HG03095 (cell line): Measurements from ENCODE around the gene CDC6.
A peak's percentile ranks its signal among the peaks of the same experiment; 100 is the strongest.

ENCODE experiments used
- ATAC-seq: cut with Tn5 transposase; IDR thresholded peaks from one replicate; pipeline ENCODE4 v1.9.1; 2021; ENCODE audit warnings: moderate library complexity; ENCODE audit not compliant: unreplicated experiment

CDC6 gene

DNA sequence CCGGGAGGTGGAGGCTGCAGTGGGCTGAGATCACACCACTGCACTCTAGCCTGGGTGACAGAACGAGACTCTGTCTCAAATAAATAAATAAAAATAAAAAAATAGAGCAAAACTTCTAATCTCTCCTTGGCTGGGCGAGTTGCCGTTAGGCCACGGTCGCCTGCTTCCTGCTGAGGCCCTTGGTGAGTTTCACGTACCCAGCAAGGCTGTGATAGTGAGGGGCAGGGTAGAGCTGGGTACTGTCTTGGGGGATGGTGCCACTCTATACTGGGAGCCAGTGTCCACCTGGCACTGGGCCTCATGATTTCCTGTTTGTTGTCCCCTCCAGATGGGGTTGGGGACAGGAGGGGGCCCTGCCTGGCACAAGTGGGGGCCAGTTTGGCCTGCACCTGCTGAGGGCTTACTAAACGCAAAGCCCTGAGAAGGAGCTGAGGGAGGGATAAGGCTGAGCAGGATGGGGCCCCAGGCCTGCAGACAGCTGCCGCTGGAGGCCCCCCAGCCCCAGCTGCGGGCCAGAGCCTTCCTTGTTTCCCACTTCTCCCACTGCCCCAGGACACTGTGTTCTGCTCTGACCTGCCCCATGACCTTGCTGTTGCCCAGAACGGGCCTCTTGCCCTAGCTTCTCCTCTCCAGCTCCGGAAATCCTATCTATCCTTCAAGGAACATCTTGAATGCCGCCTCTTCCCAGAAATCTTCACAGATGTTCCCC is 51.4 kb downstream of the CDC6 start:
- no peak for ATAC-seq

DNA sequence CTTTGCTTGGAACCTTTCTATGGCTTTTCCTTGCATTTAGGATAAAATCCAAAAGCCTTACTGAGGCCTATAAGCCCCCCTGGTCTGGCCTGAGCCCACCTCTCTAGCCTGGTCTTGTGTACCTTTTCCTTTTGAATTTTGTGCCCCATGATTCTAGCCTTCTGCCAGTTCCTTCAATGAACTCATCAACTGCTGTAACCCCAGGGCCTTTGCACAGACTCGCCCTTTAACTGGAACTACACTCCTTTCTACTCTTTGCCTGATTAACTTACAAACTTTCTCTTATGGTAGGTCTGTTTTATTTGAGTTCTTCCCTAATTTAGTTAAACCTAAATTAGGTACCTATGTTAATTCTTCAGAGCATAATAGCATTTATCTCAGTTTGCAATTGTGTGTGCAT is 52.6 kb downstream of the CDC6 start:
- ATAC-seq: no peak

DNA sequence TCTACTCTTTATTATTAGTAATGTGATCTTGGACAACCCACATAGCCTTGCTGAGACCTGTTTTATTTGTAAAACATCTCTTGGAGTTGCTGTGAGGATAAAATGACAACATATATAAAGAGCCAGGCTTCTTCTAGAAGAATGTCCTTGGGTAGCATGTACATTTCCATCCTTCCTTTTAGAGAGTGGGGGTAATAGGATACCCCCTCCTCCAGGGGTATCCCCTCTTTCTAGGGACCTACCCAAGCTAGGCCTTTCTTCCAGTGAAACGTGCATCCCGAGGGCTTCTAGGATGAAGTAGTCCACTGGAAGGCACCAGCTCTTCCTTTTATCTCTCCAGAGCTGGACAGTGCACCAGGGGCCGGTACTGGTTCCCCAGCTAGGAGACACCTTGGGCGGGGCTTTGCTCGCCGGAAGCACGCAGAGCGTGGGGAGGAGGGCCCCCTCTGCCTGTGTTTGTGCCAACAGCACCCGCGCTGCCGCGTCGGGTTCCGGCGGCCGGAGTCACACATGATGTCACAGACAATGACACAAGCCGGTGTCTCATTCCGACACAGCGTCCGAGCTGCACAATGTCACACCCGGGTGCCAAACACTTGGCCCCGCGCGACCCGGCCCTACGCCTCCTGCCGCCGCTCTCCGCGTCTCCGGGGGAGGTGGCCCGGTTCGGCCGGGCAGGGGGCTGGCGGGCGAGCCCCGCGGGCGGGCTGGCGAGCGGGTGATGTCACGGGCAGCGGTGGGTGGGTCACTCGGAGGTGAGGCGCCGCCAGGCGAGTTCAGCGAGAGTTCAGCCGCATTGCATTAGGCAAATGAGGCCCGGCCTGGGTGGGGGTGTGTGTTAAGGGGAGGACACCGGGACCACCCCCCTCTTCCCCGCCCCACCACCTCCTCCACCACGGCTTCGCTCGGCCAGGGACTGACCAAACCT is 53.5 kb downstream of the CDC6 start:
- ATAC-seq: peak; percentile 54

DNA sequence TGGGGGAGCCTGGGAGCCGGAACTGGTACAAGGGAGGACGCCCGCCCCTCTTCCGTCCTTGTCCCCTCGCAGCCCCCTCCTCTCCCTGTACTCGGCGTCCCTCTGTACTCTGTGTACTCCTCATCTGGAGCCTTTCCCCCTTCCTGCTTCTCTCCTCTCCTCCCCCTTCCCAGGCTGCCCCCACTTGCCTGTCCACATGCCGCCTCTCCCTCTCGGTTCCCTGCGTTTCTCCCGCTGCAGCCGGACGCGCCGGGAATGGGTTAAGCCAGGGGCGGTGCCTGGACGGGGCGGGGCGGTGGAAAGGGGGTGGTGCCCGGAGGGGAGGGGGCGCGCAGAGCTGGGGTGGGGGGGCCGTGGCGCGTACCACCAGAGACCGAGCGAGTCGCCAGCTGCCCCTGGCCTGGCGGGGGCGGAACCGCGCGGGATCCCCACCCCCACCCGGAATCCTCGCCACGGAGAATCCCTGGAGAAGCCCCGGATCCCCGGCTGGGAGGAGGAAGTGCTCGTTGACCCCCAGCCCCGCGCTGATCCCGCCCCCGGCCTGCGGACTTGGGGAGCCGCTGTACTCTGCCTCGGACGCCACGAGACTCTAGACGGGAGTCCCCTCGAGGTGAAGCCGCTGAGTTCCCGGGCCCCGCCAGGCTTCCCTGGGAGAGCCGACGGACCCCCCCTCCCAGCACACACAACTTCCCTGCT is 54.3 kb downstream of the CDC6 start:
- ATAC-seq: no peak

DNA sequence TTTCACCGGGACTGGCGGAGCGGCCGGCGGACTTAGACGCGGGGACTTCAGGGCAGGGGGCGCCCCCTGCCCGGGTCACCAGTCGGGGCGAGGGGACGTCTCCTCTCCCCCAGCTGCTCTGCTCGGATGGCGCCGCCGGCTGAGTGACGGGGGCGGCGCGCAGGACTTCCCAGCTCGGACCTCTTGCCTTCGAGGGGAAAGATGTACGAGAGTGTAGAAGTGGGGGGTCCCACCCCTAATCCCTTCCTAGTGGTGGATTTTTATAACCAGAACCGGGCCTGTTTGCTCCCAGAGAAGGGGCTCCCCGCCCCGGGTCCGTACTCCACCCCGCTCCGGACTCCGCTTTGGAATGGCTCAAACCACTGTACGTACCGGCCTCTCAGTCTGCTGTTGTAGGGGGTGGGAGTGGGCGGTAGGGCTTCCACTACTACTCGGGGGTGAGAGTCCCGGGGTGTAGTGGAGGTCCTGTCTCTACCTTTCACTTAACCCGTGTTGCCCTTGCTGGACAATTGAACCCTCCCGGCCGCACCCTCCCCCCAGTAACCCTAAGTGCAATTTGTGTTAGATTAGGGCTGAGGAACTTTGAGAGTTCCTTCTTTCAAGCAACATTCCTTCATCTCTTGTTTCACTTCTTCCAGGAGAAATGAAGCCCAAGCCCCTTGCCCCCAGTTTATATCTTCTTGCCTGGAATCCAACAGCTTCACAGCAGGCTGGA is 55.0 kb downstream of the CDC6 start:
- ATAC-seq: no peak

DNA sequence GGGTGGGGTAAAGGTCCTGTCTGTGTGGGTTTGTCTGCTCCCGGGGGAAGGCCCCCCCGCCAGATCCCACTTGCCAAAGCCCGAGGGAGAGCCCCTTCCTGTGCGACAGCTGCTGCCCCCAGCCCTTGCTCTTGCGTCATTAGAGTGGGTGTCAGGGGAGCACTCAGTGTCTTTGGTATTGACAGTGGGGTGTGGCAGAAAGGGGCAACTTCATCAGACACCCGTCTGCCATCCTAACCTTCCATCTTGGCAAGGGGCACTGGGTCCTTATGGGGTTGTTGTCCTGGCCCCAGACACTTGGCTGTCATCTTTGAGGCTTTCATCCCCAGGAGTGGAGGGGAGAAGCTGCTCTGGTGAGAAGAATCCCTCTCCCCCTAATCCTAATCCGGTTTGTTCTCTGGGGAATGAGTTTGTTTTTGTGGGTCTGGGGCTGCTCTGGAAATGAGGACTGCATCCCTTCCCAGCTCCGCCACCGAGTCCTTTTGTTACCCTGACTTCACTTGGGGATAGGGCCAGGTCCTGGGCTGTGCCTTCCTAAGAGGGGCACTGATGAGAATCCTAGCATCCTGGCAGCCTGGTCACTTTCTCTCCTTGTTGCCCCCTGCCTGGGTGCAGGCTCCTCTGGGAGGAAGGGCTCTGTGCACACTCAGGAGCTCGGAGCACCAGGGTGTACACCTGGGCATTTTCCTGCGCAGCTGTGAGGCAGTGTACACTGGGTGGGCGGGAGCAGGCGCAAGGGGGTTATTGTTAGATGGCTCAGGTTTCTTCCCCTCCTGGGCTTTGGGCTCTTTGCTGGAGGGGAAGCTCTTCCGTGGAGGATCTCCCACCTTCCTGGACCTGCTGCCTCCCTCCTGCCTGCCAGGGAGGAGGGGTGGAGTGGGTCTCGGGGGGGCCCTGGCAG is 55.8 kb downstream of the CDC6 start:
- no peak for ATAC-seq

DNA sequence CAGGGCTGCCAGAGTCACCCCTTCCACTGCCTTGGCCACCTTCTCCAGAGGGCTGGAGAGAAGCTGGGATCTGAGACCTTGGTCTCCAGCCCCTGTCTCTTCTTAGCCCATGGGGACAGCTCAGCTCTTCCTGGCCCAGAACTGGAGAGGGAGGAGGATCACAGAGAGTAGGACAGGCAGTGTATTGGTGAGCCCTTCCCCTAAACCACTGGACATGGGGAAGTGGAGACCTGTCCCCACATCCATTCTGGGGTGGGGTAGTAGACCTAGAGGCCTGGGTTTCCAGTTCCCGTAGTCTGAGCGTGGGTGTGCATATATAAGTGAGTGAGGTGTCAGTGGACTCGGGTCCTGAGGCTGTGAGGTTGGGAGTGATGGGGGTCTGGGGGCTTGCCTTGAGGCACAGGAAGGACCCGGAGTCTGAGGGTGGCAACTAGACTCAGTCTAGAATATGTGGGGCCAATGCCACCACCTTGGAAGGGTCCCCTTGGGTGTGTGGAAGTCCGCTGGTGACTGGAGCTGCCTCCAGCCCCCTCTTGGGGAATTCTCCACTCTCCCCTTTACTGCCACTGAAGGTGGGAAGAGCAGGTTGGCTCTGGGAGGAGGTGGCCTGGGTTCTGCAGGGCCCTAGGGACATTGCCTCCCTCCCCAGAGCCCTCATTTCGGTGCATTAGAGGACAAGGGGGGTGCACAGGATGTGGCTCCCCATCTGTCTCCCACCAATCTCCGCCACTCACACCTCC is 56.9 kb downstream of the CDC6 start:
- no peak for ATAC-seq

DNA sequence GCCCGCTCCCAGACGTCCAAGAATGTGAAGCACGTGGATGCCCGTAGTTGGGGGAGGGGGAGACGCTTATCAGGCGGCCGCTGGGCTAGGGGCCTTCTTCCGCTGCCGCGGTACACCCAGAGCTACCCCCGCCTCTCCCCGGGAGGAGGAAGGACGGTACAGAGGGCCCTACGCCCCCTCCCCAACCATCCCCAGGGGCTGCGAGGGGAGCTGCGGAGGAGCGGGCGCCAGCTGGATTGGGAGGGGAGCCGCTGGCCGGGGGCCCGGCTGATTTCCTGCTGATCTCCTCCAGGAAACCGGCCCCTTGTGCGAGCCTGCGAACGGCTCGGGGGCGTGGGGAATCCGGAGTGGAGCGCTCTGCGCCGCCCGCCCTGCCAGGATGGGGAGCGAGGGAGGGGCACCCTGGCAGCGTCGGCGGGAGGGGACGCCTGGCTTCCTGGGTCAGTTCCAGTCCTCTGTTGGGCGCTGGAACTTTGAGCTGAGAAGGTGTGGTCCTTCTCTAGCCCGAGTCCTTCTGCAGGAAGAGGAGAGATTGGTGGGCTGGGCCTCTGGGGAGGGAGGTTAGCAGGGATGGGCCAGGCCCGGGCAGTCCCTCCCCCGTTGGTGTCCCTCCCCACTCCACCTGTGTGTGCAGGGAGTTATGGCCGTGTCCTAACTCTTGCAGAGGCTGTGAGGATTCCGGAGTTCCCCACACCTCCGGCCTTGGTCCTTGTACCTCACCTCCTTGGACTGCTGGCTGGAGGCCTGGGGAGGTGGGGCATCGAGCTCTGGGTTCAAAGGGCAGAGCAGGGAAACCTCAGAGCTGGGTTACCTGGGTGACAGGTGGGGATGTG is 57.7 kb downstream of the CDC6 start:
- ATAC-seq: no peak

DNA sequence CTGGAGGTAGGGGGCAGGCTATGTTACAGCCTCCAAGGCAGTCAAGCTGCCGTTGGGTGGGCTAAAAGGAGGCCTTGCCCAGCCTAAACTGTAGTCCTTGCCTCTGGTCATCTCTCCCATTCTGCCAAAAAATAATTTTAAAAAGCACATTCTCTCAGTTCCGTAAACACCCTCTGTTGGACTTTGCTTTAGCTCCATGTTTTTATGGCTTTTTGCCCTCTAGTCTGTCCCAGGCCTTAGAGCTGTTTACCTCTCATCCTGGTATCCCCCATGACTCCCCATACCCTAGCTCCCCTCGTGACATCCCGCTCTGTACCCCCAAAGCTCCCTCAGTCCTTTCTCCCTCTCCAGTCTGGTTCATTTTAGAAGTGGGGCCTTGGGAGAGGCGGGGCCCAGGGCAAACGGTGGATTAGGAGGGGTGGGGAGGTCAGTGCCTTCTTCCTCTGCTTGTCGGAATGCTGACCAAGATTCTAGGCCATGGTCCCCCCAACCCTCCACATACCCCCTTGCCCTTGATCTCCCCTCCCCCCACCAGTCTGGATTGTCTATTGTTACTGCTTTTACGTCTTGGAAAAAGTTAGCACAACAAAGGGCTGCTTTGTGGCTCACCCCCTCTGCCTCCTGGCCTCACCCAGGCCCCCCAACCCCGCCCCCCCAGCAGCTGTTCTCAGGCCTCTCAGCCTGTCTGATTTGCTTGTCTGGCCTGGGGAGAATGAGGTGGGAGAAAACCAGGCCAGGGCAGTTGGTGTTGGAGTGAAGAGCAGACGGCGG is 58.5 kb downstream of the CDC6 start:
- ATAC-seq: no peak

DNA sequence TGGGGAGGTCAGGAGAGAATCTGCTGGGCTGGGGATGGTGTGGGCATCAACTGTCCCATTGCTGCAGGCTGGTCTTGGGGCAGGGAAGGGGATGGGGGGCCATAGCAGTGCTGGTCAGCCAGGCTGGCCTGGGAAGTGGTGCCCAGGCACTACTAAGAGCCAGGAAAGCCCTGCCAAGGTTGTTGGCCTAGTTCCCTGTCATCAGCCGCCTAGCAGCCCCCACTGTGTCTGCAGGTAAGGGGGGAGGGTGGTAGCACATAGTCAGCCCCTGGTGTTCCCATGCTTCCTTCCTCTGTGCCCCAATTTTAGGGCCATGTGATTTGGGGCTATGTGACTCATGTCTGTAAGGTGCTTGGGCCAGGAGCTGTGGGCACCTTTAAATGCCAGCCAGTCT is 59.1 kb downstream of the CDC6 start:
- no peak for ATAC-seq

DNA sequence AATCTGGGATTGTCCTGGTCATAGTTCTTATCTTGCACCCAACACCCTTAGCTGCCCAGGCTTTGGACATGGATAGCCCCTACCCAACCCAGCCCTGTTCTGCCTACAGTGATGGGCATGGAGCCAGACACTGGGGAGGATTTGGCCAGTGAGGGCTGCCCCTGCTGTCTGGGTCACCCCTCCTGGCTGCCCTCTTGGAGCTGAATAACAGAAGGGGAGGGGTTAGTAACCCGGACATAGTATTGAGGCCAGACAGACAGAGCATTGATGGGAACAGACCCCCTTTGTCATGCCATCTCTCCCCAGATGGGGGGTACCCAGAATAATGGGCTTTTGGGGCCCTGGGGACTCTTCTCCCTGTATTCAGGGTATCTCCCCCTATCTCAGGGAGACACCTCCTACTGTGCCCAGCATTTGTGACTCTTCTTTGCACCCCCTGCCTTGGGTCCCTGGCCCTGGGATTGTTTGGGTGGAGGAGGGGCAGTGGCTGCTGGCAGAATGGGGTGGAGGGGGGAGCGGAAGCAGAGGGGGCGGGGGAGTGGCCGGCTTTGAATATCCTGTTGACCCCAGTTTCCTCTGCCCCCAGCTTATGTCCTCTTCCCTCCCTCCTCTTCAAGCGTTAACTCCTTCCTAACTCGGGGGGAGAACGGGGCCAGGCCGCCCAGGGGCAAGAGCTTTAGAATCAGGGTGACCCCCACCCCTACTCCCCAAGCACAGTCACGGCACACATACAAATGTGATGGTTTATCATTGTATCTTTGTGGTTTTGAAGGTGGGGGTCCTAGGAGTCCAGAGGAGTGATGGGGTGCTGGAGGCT is 59.8 kb downstream of the CDC6 start:
- no peak for ATAC-seq

DNA sequence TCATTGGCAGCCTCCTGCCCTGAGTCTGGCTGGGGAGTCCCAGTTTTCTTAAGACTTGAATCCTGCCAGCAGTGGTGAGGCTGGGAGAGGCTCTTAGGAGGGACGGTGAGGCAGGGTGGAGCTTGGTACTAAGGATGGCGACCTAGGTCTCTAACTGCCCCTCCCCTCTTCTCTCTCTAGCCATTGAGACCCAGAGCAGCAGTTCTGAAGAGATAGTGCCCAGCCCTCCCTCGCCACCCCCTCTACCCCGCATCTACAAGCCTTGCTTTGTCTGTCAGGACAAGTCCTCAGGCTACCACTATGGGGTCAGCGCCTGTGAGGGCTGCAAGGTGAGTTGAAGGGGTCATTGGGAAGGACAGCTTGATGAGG is 60.4 kb downstream of the CDC6 start:
- no peak for ATAC-seq

DNA sequence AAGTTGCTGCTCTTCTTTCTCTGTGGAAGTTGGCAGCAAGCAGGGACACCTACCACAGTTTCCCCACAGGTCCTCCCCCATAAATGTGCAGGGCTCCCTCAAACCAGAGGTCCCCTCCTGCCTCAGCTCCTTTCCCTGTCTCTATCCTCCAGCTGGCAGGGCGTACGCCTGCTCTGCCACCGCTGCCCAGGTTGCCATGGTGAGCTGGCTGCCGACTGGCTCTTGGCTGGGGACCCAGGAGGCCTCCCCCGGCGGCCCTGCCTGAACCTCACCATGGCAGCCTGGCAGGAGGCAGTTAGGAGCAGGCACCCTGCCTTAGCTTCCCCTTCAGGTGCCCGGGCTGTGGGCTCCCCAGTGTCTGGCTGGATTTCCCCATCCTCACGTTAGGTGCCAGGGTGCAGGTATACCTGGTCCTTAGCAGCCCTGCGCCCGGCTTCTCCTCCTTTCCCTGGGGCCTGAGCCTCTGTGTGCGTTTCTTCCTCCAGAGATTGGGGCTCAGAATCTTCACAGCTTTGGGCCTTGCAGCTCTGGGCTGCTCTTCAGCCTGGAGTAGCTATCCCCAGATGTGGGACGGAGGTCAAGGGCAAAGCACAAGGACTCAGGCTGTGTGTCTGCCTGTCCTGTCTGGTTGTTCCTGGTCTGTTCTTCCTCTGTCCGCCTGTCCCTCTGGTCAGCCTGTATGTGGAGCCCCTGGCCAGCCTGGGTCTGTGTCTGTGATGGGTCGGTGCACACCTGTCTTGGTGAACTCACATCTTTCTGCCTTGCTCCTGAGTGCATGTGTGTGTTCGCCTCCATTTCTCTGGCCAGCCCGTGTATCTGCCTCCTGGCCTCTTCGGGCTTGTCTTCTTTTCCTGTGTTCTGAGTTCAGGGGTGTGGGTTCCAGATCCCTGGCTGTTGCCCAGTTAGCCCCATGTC is 61.1 kb downstream of the CDC6 start:
- no peak for ATAC-seq

DNA sequence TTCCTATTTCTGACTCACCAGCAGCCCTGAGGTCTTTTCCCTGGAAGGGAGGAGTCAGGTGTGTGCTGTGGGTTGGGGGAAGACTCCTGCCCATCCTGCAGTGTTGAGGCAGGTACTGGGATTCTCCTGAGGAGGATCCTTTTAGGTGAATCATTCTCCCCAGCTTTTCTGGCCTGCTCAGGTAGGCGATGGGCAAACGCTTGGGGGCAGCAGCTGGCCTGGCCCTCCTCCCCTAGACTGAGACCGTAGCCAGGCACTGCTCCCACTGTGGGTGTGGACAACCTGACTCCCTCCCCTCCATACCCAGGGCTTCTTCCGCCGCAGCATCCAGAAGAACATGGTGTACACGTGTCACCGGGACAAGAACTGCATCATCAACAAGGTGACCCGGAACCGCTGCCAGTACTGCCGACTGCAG is 61.8 kb downstream of the CDC6 start:
- ATAC-seq: no peak

DNA sequence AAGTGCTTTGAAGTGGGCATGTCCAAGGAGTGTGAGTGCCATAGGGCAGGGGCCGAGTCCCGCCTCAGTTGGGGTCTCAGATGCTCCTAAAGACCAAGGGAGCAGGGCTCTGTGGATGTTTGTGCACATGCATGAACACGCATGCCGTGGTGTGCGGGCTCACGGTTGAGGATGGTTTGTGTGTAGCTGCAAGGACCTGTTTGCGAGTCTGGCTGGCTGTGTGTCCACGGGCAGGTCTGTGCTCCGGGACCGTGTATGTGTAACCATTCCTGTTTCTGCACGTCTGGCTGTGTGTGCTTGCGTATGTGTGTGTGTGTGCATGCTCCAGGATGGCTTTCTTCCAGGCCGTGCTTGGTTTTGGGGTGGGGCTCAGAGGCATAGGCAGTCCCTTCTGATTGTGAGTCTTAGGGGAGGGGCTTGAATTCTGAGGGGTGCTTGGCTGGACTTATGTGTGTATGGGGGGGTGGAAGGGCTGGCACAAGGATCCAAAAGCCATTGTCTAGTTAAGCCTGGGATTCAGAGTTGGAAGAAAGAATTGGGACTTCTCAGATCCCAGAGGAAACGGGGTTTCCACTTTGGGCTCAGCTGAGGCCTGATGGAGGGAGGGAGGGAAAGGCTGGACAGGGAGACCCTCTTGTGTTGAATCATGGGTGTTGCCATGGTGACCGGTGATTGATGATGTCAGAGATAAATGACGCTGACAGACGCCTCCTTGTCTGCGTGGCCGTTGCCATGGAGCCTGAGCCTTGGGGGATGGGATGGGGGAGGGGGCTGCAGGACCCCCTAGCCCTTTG is 62.4 kb downstream of the CDC6 start:
- no peak for ATAC-seq
